NCI-H2081 (cell line): ENCODE results near the gene ABCA8.
"Not testable (repeated sequence)": the region's sequence is repeated elsewhere in the genome, so short reads cannot be mapped to it uniquely, and the experiment has no call there.

Source experiments
- DNase-seq, 2 experiments: peaks; one replicate each; lab custom pipeline; 2025; lab: John Stamatoyannopoulos, UW

The ABCA8 gene, protein sequence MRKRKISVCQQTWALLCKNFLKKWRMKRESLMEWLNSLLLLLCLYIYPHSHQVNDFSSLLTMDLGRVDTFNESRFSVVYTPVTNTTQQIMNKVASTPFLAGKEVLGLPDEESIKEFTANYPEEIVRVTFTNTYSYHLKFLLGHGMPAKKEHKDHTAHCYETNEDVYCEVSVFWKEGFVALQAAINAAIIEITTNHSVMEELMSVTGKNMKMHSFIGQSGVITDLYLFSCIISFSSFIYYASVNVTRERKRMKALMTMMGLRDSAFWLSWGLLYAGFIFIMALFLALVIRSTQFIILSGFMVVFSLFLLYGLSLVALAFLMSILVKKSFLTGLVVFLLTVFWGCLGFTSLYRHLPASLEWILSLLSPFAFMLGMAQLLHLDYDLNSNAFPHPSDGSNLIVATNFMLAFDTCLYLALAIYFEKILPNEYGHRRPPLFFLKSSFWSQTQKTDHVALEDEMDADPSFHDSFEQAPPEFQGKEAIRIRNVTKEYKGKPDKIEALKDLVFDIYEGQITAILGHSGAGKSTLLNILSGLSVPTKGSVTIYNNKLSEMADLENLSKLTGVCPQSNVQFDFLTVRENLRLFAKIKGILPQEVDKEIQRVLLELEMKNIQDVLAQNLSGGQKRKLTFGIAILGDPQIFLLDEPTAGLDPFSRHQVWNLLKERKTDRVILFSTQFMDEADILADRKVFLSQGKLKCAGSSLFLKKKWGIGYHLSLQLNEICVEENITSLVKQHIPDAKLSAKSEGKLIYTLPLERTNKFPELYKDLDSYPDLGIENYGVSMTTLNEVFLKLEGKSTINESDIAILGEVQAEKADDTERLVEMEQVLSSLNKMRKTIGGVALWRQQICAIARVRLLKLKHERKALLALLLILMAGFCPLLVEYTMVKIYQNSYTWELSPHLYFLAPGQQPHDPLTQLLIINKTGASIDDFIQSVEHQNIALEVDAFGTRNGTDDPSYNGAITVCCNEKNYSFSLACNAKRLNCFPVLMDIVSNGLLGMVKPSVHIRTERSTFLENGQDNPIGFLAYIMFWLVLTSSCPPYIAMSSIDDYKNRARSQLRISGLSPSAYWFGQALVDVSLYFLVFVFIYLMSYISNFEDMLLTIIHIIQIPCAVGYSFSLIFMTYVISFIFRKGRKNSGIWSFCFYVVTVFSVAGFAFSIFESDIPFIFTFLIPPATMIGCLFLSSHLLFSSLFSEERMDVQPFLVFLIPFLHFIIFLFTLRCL (N-terminal part only)

DNA sequence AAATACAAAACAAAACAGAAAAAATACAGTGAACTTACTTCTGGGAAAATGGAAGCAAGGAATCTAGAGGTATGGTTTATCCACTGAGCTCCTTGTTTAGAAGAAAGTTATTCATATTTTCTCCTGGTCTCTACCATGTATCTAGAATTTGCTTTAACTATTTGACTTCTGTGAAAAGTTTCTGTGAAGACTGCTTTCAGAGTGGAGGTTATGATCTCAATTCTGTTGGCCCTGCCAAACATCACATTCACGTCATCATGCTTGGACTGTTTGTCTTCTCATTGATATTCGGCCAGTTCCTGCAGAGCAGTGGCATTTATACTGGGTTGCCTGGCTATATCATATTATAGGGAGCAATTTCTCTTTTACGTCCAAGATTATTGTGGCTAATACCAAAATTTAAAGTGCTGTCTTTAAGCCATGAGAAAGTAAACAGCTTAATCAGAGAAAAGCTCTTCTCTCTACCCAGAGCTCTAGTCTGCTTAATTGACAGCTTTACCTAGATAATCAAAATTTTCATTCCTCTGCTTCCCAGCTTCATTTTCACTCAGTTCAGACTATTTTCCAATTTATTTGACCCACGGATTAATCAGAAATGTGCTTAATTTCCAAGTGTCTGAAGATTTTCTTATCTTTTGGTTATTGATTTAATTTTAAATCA lies at the start of gene ABCA8:
TSS of gene ABCA8 (minus strand) at position 212 of the 661 bp plus-strand sequence. CDS start 13,358 bp downstream, outside the sequence.
- DNase-seq = no peak

DNA sequence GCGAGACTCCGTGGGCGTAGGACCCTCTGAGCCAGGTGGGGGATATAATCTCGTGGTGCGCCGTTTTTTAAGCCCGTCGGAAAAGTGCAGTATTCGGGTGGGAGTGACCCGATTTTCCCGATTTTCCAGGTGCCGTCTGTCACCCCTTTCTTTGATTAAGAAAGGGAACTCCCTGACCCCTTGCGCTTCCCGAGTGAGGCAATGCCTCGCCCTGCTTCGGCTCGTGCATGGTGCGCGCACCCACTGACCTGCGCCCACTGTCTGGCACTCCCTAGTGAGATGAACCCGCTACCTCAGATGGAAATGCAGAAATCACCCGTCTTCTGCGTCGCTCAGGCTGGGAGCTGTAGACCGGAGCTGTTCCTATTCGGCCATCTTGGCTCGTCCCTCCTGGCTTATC lies 49.6 kb upstream of the ABCA8 start:
- not testable (repeated sequence) for DNase-seq

- DNase-seq = not testable (repeated sequence)
Measured at GRCh38 chr17:68999743-69000142, 44.6 kb upstream of the ABCA8 start.

GRCh38 chr17:68993112-68993511 lies 37.9 kb upstream of the ABCA8 start:
- no peak for DNase-seq

DNA sequence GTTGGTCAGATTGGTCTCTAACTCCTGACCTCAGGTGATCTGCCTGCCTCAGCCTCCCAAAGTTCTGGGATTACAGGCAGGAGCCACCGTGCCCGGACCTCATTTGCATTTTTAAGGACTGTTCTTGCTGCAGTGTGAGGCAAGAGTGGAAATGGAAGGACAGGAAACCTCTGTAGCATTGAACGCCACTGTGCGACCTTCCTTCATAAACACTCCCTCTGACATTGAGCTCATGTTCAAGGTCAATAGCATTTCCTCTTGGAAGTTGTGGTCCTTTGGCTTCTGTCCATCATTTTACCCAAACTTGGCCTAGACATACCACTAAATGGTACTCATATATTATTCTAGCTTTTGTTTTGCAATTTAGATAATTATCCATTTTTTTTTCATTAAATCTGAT lies 32.8 kb upstream of the ABCA8 start:
- no peak for DNase-seq

DNA sequence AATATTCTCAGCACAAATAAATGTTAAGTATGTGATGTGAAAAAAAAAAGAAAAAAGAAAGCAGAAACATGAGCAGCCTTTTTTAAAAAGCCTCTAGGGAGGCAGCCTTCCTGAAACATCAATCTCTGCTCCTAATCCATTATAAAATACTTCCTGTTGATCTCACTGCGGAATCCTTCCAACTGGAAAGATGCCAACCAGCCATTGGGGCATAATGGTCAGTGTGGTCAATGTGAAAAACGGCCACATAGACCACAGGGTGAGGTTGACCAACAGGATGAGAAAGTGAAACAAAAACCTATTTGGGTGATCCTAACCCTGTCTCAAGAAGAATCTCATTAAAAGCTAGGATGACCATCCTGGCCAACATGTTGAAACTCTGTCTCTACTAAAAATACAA lies 26.1 kb upstream of the ABCA8 start:
- no peak for DNase-seq

DNA sequence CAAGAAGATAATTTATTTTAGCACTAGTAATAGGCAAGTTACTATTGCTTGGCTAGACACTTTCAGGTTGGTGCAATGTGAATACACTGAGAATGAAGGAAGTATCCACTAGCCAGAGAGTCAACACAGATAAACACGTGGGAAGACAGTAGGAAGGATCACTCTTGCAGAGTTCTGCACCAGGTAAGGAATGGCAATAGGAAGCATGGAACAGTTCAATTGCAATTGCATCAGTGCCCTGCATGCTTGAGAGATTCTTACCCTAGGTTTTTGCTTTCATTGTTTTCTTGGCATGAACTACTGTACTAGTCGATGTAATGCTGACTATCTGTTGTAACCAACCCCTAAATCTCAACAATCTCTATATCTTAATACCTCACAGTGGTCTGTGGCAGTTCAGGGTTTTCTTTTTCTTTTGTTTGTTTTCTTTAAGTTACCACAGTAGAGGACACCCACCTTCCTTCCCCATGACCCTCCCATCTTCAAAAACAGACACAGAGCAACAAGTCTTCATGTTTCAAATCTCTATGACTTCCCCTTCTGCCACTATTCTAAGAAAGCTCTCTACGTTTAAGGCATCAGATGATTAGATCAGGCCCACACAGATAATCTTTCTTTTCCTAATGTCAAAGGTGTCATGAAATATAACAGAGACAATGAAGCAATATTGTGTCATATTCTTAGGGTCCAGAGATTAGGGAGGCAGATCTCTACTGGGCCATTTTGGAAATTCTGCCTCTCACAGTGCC lies 18.1 kb upstream of the ABCA8 start:
- no peak for DNase-seq

GRCh38 chr17:68972119-68972704 lies 17.0 kb upstream of the ABCA8 start:
- DNase-seq = peak in 1 of 2 experiments; percentile 24

- no peak for DNase-seq
Measured at GRCh38 chr17:68969101-68969500, 13.9 kb upstream of the ABCA8 start.

- no peak for DNase-seq
Measured at GRCh38 chr17:68963958-68964357, 8.8 kb upstream of the ABCA8 start.

DNA sequence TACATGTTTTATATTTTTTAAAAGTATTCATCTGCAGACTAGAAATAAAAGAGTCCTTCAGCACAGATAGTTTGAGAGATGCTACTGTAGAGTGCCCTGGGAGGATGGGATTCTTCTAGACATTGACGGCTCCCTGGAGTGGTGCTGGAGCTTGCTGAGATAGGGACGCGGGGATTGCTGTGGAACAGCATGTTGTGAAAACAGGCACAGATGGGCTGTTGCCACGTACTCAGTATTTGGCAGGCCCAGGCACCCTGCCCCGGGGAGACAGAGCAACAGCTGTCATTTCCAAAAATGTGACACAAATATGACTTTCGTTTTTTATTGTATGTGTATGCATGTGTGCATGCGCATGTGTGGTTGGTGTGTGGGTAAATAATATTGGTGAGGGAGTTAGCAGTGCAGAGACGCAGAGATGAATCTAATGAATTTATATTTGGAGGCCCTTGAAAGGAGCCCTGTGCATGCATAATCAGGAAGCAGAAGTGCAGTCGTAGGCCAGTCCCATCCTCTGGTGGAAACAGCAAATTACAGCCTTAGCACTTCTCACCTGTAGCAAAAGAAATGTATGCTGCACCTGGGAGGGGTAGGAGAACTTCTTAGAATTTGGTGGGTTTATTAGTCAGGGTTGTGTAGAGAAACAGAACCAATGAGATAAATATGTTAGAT lies 6.2 kb upstream of the ABCA8 start:
- DNase-seq = no peak

GRCh38 chr17:68959117-68959516 lies 3.9 kb upstream of the ABCA8 start:
- not testable (repeated sequence) for DNase-seq

- no peak for DNase-seq
Measured at GRCh38 chr17:68957944-68958343, 2.8 kb upstream of the ABCA8 start.

DNA sequence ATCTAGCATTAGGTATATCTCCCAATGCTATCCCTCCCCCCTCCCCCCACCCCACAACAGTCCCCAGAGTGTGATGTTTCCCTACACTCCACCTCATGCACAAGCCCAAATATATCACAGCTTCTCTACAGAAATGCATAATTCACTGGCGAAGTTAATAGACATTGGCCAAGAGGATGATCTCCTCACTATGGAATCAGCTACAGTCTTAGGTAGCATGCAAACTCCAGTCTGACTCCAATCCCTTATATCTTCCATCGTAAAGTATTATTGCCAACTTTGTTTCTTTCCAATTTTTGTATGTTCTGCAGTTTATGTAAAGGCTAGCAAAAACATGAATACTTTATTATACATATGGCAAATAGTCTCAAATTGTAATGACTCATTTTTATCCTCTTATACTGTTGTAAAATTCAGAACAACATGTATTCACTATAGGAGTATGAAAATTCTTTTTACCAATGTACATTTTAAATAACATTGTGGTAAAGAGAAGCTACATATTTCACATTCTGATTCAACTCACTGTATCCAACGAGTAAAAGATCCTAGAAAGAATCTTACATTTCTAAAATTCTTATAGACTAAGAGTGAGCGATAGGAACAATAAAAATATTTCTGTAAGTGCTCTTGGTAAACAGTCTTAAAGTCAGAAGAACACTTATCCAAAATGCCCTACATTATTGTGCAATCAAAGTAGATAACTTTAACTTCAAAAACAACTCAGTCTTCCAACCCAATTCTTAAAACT lies 871 bp downstream of the ABCA8 start:
- no peak for DNase-seq

- no peak for DNase-seq
Measured at GRCh38 chr17:68953340-68953997, 1.7 kb downstream of the ABCA8 start.

GRCh38 chr17:68950725-68951124 lies 4.5 kb downstream of the ABCA8 start:
- DNase-seq = no peak

DNA sequence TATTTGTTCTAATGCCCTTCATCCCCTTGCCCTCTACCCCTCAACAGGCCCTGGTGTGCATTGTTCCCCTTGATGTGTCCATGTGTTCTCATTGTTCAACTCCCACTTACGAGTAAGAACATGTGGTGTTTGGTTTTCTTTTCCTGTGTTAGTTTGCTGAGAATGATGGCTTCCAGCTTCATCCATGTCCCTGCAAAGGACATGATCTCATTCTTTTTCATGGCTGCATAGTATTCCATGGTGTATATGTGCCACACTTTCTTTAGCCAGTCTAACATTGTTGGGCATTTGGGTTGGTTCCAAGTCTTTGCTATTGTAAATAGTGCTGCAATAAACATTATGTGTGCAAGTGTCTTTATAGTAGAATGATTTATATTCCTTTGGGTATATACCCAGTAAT lies 7.3 kb downstream of the ABCA8 start:
- DNase-seq = not testable (repeated sequence)

DNA sequence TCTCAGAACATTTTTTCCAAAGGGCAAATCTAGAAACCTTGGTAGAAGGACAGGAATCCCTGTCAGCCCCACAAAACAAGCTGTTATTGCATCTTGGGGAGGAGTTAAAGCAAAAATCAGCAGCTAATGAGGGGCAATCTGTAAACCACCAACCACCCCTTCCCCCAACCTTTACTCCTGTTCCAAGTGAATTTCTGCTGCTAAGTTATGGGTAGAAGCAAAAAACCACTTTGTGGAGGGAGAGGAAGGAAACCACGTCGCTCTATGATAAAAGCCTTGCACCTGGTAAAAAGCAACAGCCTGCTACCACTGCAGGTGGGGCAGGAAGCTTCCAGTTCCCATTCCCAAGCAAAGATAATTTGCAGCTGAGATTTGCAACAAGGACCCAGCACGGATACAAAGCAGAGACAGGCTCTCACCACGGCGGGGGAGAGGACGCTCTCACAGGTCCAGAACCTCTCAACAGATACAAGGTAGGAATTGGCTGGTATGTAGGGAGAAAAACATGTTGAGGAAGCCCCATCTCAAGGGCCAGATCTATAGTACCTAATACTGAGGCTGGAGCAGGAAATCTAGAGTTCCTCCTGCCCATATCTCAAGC lies 10.7 kb downstream of the ABCA8 start:
- no peak for DNase-seq
